GM18499 (cell line): ENCODE data around the gene DROSHA.

Source experiments
- ATAC-seq: cut with Tn5 transposase; IDR thresholded peaks from one replicate; pipeline ENCODE4 v1.9.1; 2021; ENCODE audit warnings: moderate number of reproducible peaks; ENCODE audit not compliant: insufficient read depth, unreplicated experiment

Gene DROSHA

DNA sequence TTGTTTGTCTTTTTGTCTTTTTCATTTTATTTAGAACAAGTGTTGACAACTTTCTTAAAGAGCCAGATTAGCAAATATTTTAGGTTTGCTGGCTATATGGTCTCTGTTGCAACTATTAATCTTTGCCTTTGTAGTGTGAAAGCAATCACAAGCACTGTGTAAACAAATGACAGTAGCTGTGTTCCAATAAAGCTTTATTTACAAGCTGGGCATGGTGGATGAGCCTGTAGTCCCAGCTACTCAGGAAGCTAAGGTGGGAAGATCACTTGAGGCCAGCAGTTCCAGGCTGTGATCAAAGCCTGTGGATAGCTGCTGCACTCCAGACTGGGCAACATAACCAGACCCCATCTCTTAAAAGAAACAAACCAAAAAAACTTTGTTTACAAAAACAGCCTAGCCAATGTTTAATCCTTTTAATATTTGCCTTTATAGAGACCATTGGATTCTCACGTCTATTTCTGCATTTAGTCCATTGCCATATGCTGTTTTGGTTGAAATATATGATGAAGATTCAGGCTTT lies 2.7 kb upstream of the DROSHA start:
- no peak for ATAC-seq

DNA sequence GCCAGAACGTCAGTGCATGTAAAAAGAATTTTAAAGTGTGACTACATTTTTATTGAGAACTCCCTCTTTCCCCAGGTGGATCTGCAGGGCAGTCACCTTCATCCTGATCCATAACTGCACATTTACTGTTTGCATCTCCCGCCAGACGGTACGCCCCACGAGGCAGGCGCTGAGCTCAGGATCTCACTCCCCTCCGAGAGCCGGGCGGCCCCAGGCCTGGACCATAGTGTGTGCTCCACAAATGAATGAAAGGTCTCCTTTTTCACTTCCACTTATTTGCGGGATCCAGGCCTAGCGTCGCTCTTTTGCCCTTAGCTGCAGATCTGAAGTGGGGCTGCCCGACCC lies 378 bp downstream of the DROSHA start:
- ATAC-seq = peak; percentile 4

DNA sequence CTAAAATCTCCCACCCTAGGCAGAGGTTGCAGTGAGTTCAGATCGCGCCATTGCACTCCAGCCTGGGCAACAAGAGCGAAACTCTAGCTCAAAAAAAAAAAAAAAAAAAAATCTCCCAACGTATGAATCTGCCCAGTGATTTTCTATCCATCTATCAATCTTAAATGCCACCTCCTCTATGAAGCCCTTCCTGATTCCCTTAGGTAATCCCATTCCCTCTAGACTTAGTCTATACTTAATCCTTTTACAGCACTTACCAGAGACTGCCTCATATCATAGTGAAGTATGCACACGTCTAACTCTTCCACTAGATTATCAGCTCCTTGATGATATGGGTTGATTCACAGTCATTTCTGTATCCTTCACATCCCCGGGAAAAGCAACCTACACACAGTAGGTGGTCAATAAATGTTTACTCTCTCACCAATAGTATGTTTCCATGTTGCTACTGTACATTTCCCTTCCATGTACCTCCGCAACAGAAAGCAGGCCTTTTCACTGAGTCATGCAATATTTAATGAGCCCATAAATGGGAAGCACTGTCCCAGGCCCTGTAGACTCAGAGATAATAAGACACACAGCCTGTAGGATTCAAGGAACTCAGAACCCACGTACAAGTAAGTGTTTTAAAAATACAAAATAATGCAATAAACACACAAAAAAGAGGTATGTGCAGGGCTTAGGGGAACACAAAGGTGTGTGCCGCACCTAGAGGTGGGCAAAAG lies 1.2 kb downstream of the DROSHA start:
- ATAC-seq = no peak

DNA sequence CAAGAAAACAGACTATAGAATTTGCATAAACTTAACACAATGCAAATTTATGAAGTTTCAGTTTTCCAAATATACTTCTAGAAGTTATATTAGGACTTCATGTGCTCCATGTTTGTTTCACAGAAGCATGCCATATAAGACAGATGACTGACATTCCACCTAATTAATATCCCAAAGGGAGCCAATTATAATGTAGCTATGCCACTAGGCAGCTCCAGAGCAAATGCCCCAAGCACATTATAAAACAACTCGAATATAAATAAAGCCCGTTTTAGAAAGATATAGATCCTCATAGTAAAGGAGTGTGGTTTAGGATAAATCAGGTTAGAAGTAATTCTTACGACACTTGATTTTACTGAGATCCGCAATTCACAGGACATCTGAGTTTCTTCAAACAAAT lies 8.9 kb downstream of the DROSHA start:
- no peak for ATAC-seq

DNA sequence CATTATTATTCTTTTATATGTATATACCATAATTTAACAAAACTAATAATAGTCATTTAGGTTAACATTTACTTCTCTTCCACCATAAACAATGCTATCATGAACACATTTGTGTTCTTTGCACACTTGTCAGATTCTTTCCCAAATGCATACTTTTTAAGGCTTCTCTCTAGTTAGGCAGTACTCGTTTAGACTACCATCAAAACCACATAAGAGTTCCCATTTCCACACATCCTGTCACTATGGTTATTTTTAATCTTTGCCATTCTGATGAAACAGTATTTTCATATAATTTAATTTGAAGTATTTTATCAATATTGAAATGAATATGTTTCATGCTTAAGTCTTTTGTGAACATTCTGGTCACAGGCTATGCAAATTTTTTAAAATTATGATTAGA lies 15.1 kb downstream of the DROSHA start:
- no peak for ATAC-seq

DNA sequence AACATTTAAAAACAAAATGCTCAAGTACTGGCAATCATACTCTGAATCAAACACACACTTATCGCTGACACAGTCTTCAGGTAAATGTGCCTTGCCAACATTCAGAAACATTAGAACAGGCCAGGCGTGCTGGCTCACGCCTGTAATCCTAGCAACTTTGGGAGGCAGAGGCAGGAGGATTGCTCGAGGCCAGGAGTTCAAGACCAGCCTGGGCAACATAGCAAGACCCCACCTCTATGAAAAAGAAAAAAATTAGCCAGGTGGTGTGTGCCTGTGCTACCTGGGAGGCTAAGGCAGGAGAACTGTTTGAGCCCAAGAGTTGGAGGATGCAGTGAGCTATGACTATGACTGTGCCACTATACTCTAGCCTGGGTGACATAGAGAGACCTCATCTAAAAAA lies 20.6 kb downstream of the DROSHA start:
- ATAC-seq = no peak

DNA sequence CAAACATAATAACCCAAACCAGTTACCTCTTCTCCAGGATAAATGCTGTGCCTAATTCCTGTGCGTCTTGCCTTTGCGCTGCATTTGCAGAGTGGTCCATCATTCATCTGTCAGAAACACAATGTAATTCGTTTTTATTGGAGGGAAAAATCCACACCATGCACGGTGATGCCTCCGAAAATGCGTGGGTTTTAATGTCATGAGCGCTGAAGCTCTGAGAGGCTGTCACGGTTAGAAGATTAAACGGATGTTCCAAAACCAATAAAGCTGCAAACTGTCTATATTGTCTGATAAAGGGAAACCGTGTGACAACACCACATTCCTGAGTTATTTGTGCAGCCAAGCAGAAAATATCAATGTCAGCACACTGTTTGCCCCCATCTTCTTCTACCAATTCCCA lies 27.4 kb downstream of the DROSHA start:
- no peak for ATAC-seq

DNA sequence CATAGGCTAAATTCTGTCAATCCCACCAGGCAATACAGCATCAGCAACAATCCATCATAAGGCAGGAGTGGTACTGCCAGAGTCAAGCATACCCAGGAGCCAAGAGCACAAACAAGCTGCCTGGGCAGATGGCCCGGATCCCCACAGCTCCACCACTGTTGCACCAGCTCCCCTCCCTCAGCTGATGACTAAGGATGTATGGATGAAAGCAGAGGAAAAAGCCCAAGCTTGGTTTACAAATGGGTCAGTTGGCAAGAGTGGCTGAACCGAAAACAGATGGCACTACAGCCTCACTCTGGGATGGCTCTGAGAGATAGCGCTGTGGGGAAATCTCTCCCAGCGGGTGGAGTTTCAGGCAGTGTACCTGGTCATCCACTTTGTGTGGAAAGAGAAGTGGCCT lies 29.4 kb downstream of the DROSHA start:
- ATAC-seq = no peak

DNA sequence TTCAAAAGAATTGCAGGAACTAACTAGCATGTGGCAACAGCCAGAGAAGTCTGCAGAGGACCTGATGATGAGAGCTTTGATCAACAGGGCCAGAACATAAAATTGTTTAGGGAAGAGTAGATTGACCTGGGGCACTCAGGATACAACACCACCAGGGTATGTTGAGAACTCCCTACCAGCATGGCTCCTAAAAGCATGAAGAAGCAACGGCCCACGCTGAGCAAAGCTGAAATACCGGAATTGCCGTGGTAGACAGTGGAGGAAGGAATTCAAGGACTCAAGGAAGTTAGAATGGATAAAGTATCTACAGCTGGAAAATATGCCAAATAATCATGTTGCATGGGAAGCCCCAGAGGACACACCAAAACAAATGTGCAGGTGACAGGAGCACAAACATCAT lies 31.6 kb downstream of the DROSHA start:
- ATAC-seq = no peak

DNA sequence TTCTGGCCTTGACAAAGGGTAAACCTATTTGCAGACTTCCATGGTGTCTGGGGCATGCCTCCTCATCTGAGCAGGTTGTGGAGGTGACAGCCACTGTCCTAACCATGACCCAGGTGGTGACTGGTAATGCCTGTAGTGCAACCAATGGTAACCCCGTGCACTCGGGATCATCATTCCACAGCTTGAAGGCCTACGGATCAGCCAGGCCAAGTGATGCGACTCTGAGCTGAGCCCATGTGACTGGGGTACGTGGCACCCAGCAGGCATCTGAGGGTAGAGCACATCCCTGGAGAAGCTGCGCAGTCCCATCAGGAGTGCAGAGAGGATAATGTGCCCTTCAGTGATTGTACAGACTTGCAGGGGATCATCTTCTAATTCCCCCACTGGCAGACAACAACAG lies 35.0 kb downstream of the DROSHA start:
- ATAC-seq = no peak

DNA sequence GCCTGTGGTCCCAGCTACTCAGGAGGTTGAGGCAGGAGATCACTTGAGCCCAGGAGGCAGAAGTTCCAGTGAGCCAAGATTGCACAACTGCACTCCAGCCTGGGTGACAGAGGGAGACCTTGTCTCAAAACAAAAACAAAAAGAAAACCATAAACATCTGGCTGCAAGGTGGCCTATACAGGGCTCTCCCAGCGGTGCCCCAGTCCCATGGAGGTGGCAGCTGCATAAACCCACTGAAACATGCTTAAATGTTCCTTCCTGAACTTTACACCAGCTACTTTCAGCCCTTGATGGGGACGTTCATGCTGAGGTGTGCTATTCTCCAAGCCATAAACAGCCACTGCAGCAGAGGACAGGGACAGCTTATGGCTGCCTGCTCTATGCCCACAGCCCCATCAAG lies 35.6 kb downstream of the DROSHA start:
- ATAC-seq = no peak

DNA sequence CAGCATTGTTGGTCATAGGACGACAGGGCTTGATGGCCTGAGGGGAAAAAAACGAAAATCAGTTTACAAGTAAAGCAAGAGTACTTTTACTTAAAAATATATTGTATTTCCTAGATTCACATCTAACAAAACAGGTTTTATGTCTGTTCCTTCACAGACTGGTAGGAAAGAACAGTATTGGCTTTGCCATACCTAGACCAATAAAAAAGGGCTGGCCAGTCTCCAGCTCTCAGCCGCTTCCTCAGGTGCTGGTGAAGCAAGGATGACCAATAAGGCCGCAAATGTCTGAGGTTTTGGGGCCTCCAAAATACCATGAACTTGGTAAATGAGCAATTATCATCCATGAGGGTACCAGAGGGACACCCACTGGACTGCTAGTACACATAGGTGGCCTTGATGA lies 36.6 kb downstream of the DROSHA start:
- ATAC-seq = no peak

DNA sequence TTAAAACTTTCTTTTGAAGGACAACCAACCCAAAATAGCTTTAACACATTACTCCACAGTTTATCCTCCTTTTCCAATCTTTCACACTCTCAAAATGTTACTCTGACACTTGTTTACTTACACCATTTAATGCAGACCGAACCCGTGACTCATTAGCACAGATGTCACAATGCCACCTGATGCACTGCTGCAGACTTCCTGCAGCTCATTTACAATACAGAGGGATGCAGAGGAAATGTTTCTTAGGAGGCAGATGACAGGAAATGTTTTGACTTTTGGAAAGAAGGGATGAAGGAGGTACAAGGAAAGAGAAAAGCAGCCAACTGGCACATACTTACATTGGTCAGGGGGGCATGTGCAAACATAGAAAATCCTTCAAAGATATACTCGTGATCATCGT lies 39.0 kb downstream of the DROSHA start:
- ATAC-seq = no peak

DNA sequence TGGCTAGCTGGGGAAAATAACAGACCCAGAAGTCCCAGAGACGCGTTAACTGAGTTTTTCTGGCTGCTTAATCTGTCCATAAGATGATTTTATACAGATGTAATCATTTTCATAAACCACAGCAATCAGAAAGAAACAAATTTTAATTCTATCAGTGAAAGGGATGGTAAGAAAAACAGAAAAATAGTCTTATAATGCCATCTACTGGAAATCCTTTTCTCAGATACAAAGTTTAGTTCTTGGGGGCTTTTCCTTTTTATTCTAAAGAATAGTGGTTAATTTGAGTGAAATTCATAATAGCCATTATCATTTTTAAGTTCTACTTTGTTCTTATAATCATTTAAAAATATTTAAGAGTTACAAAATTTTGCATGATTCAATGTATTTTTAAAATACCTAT lies 44.4 kb downstream of the DROSHA start:
- no peak for ATAC-seq

DNA sequence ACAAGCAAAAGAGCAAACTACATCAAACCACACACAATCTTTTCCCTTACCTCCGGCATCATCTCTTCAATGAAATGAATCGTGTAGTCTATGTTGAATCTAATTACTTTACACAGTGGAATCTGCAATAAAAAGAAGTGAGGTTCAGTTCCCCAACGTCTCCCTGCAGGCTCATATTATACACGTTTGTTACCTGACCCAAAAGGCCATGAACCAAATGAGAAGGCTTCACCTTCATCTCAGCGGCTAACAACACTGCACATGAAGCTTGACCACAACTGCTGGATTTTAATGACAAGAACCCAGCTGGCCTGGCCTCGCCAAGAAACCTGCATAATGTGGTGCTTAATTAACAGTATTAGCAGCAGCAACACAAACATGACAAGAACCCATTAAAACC lies 45.5 kb downstream of the DROSHA start:
- no peak for ATAC-seq

DNA sequence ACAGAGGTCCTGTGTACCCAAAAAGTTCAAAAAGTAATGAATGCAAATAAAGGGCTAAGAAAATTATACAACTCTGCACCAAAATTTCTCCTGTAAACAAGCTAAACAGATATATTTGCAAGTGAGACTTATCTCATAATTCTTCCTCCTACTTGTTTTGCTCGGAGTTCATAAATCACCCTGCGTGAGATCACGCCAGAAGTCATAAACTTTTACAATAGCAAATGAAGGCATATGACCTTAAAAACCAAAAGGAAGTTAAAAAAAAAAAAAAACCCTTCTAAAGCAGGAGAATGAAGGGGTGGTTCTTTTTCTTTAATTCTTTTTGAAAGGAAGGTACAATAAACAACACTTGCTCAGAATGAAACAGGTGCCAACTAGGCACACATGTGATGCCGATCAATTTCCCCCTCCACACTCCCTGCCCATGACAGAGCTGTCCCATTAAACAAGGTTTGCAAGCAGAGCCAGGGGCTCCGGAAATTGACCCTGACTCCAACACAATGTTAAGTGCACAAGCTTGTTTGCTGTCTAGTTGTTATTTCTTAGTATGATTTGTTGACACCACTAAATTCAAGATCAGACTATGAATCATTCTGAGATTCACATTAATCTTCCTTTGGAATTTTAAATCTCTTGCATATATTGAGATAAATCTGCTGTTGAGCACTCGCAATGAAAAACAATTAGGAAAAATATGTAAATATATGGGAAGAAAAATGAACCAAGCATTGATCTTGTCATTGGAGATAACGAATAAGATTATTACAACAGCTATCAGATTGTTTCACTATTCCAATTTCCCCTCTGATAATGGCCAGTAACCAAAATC lies 46.3 kb downstream of the DROSHA start:
- no peak for ATAC-seq

DNA sequence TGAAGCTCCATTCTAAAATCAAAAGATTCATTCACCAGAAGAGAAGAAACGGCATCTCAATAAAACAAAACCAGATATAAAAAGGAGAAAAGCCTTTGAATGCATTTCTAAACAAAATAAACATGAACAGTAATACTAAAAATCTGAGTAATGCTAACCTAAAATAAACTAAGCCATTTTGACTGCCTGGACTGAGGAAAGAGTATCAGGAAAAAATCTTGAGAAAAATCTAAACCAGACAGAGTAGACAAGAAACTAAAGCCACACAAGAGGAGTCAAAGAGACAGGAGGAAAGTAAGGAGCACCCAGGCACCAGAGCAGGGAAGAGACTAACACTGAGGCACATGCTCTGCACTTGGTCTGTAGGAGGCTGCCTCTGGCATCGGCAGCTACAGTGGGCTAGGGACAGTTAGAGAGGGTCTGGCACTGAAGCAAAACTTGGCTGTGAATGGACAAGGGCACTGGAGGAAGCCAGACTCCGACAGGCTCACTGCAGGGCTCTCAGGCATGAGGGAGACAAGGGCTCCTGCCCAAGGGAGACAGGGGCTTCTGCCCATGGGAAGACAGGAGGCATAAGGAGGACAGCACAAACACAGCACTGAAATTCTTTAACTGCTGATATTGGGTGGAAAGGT lies 50.2 kb downstream of the DROSHA start:
- no peak for ATAC-seq

DNA sequence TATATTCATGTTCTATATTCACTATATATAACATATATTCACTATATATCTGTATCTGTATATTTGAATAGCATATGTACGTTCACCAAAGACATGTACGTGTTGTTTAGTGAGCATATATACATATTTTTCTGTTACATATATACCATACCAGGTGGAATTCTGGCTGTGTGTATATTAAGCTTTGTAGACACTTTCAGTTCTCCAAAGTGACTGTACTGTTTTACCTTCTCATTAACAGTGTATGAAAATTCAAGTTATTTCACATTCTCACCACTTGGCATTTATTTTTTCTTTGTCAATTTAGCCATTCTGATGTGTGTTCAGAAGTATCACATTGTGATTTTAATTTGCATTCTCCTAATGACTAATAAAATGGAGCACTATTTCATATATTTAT lies 52.2 kb downstream of the DROSHA start:
- ATAC-seq = no peak

DNA sequence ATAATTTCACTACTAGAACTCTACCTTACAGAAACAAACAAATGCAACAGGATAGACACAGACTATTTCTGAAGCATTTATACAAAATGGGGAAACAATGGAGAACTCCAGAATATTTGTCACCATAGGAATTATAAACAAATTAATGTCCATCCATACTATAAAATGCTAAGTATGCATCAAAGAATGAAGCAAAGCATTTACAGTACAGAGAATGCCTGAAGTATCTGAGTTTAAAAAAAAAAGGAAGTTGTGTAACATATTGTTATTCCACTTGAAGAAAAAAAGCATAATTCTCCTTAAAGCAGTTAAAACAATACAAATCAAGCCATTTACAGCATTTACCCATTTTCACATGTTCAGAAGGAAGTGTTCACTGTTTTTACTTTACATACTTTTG lies 53.0 kb downstream of the DROSHA start:
- no peak for ATAC-seq

DNA sequence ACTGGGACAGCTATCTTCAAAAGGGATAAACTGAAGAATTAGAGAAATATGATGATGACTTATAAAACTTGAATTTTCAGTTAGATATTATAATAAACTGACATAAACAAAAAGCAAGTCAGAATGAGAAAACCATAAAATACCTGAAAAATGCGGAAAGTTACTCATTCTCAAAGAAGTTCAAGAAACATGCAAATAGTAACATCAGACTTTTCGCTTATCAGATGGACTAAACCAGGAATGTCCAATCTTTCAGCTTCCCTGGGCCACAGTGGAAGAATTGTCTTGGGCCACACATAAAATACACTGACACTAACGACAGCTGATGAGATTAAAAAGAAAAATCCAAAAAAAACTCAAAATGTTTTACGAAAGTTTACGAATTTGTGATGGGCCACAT lies 53.9 kb downstream of the DROSHA start:
- ATAC-seq = no peak

DNA sequence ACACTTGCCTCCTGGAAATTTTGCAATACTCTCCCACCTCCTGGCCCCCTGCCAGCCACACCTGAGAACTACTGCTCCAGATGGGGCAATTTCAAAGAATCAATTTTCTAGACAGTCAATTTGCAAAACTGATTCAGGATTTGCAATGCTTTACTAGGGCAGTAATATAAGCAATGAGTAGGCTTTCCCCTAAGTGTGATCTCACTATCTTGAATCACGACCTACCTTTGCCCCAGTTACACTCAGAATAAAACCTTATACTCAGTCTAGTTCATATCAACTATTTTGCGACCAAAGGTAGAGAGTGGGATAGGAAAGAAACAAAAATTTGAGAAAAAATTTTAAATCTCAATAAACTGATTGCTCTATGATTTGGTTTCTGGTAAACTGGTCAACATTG lies 54.4 kb downstream of the DROSHA start:
- no peak for ATAC-seq
